ENCODE results near the gene ARFGAP3.

ARFGAP3 gene

DNA sequence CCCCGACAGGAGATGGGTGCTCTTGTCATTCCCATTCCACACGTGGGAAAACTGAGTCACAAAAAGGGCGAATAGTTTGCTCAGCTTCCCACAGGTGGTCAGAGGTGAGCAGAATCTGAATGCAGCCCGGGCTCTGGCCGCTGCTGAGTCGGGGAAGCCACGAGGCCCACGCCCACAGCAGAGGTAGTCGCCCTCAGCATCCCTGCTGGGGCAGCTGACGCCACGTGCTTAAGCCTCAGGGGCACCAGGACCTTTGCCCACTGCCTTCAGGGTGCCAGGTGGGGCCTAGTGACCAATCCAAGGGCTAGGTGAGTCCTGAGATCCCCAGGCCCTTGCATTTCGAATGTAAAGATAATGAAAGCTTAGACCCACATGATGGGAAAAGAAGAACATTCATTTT lies 24.2 kb upstream of the ARFGAP3 start:
- ChIA-PET POLR2A (no interaction called here), CTCF (interaction anchor here (0.6 to 1.6 kb wide), 3 partner anchors 13 to 193 kb away, joined by 3 to 15 read pairs (median 5); no protein-coding TSS in a partner anchor)
- Histone ChIP-seq H3K36me3 (ENCODE audit: control insufficient read depth in 2 of 2, insufficient read depth in 1 of 2, low read length in 2 of 2) (peaks cover 0 to 98% of the 10 kb centered on the region in 2 experiments; a peak in 1 of 3 replicates), H3K4me1 (ENCODE audit: control insufficient read depth, insufficient read depth, low read length) (no peaks in the 10 kb centered on the region), H3K9me3 (ENCODE audit: control insufficient read depth, insufficient read depth, low read depth, low read length) (no peaks in the 10 kb centered on the region), H3K4me3 (ENCODE audit: low read depth, low read length) (no peak overlapping the region), H3K27ac (ENCODE audit: extremely low read depth, low read depth, low read length) (no peak overlapping the region)
- TF ChIP-seq HOXC10 (CRISPR knock-in tag; IDR thresholded peaks at IDR 0.05): no peak
- TF ChIP-seq ZNF112 (tag by site-specific recombination; IDR thresholded peaks at IDR 0.05): no peak
- no peak for TF ChIP-seq ZNF239 (tag by site-specific recombination; IDR thresholded peaks at IDR 0.05)
- no peak for TF ChIP-seq ZNF16 (tag by site-specific recombination; IDR thresholded peaks at IDR 0.05; ENCODE audit: low read depth)
- TF ChIP-seq HOXA7 (CRISPR knock-in tag; IDR thresholded peaks at IDR 0.05; ENCODE audit: borderline replicate concordance): no peak
- TF ChIP-seq, protein P1, sequence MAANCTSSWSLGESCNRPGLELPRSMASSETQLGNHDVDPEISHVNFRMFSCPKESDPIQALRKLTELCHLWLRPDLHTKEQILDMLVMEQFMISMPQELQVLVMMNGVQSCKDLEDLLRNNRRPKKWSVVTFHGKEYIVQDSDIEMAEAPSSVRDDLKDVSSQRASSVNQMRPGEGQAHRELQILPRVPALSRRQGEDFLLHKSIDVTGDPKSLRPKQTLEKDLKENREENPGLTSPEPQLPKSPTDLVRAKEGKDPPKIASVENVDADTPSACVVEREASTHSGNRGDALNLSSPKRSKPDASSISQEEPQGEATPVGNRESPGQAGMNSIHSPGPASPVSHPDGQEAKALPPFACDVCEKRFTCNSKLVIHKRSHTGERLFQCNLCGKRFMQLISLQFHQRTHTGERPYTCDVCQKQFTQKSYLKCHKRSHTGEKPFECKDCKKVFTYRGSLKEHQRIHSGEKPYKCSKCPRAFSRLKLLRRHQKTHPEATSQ (tag by site-specific recombination; IDR thresholded peaks at IDR 0.05): no peak
- TF ChIP-seq ZBTB48 (tag by site-specific recombination; IDR thresholded peaks at IDR 0.05): no peak
- no peak for TF ChIP-seq PRDM1 (tag by site-specific recombination; IDR thresholded peaks at IDR 0.05)
- no peak for TF ChIP-seq MZF1 (tag by site-specific recombination; IDR thresholded peaks at IDR 0.05; ENCODE audit: borderline replicate concordance)
- no peak for TF ChIP-seq ZNF140 (tag by site-specific recombination; IDR thresholded peaks at IDR 0.05)
- no peak for TF ChIP-seq ZNF76 (tag by site-specific recombination; IDR thresholded peaks at IDR 0.05; ENCODE audit: borderline replicate concordance, low read depth)
- TF ChIP-seq, protein P2, sequence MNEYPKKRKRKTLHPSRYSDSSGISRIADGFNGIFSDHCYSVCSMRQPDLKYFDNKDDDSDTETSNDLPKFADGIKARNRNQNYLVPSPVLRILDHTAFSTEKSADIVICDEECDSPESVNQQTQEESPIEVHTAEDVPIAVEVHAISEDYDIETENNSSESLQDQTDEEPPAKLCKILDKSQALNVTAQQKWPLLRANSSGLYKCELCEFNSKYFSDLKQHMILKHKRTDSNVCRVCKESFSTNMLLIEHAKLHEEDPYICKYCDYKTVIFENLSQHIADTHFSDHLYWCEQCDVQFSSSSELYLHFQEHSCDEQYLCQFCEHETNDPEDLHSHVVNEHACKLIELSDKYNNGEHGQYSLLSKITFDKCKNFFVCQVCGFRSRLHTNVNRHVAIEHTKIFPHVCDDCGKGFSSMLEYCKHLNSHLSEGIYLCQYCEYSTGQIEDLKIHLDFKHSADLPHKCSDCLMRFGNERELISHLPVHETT (tag by site-specific recombination; IDR thresholded peaks at IDR 0.05): no peak
- TF ChIP-seq, protein P3, sequence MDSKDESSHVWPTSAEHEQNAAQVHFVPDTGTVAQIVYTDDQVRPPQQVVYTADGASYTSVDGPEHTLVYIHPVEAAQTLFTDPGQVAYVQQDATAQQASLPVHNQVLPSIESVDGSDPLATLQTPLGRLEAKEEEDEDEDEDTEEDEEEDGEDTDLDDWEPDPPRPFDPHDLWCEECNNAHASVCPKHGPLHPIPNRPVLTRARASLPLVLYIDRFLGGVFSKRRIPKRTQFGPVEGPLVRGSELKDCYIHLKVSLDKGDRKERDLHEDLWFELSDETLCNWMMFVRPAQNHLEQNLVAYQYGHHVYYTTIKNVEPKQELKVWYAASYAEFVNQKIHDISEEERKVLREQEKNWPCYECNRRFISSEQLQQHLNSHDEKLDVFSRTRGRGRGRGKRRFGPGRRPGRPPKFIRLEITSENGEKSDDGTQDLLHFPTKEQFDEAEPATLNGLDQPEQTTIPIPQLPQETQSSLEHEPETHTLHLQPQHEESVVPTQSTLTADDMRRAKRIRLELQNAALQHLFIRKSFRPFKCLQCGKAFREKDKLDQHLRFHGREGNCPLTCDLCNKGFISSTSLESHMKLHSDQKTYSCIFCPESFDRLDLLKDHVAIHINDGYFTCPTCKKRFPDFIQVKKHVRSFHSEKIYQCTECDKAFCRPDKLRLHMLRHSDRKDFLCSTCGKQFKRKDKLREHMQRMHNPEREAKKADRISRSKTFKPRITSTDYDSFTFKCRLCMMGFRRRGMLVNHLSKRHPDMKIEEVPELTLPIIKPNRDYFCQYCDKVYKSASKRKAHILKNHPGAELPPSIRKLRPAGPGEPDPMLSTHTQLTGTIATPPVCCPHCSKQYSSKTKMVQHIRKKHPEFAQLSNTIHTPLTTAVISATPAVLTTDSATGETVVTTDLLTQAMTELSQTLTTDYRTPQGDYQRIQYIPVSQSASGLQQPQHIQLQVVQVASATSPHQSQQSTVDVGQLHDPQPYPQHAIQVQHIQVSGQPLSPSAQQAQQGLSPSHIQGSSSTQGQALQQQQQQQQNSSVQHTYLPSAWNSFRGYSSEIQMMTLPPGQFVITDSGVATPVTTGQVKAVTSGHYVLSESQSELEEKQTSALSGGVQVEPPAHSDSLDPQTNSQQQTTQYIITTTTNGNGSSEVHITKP (tag by site-specific recombination; IDR thresholded peaks at IDR 0.05): no peak
- TF ChIP-seq, protein P4, sequence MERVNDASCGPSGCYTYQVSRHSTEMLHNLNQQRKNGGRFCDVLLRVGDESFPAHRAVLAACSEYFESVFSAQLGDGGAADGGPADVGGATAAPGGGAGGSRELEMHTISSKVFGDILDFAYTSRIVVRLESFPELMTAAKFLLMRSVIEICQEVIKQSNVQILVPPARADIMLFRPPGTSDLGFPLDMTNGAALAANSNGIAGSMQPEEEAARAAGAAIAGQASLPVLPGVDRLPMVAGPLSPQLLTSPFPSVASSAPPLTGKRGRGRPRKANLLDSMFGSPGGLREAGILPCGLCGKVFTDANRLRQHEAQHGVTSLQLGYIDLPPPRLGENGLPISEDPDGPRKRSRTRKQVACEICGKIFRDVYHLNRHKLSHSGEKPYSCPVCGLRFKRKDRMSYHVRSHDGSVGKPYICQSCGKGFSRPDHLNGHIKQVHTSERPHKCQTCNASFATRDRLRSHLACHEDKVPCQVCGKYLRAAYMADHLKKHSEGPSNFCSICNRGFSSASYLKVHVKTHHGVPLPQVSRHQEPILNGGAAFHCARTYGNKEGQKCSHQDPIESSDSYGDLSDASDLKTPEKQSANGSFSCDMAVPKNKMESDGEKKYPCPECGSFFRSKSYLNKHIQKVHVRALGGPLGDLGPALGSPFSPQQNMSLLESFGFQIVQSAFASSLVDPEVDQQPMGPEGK (tag by site-specific recombination; IDR thresholded peaks at IDR 0.05): no peak
- TF ChIP-seq ZNF707 (tag by site-specific recombination; IDR thresholded peaks at IDR 0.05): no peak
- TF ChIP-seq, protein P5, sequence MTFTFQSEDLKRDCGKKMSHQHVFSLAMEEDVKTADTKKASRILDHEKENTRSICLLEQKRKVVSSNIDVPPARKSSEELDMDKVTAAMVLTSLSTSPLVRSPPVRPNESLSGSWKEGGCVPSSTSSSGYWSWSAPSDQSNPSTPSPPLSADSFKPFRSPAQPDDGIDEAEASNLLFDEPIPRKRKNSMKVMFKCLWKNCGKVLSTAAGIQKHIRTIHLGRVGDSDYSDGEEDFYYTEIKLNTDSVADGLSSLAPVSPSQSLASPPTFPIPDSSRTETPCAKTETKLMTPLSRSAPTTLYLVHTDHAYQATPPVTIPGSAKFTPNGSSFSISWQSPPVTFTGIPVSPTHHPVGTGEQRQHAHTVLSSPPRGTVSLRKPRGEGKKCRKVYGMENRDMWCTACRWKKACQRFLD (tag by site-specific recombination; IDR thresholded peaks at IDR 0.05): no peak
- no peak for TF ChIP-seq ZIC2 (tag by site-specific recombination; IDR thresholded peaks at IDR 0.05)
